Fibroblast of lung (primary cell): ENCODE measurements around the gene ZNF541. TPM values are rescaled to one million over a fixed set of nuclear protein-coding genes. Genes with fewer than 3 reads are reported as not detected.

Experiments used
- DNase-seq, 2 donors: peaks; one replicate each; pipeline versions ENCODE4 v3.0.0 to v3.0.0-alpha.2; 2010; ENCODE audit warnings: low read depth in 2 of 2
- H2AFZ ChIP-seq: 2 replicates; pipeline ENCODE4 v1.5.1; 2012; ENCODE audit warnings: low read length, control low read depth, inconsistent platforms
- H3K27ac ChIP-seq: 2 replicates; pipeline ENCODE4 v1.5.1; 2011; ENCODE audit warnings: low read length, control low read depth; ENCODE audit not compliant: insufficient read depth
- H3K27me3 ChIP-seq: 2 replicates; pipeline ENCODE4 v1.5.1; 2011; ENCODE audit warnings: mild to moderate bottlenecking, low read length; ENCODE audit not compliant: control insufficient read depth, insufficient read depth
- H3K36me3 ChIP-seq: 2 replicates; pipeline ENCODE4 v1.5.1; 2011; ENCODE audit warnings: low read length; ENCODE audit not compliant: control insufficient read depth, insufficient read depth
- H3K4me1 ChIP-seq: 2 replicates; pipeline ENCODE4 v1.5.1; 2011; ENCODE audit warnings: low read length; ENCODE audit not compliant: control insufficient read depth, insufficient read depth; ENCODE audit errors: extremely low read depth
- H3K4me2 ChIP-seq: 2 replicates; pipeline ENCODE4 v1.5.1; 2011; ENCODE audit warnings: low read length, control low read depth; ENCODE audit not compliant: insufficient read depth; ENCODE audit errors: extremely low read depth
- H3K4me3 ChIP-seq, 4 experiments: fragments of 200-600 bp in 1 of 4; sonication (generic) in 1 of 4; replicated peaks in 1 of 4; 2 replicates each; pipeline ENCODE4 v1.5.1; 2011 to 2016; ENCODE audit warnings: low read length in 4 of 4, low read depth in 3 of 4, mild to moderate bottlenecking in 3 of 4, control low read depth in 2 of 4, inconsistent platforms in 1 of 4, mixed read lengths in 1 of 4; ENCODE audit not compliant: insufficient read depth in 1 of 4; ENCODE audit errors: control extremely low read depth in 1 of 4
- H3K79me2 ChIP-seq: 2 replicates; pipeline ENCODE4 v1.5.1; 2012; ENCODE audit warnings: mild to moderate bottlenecking, low read length, inconsistent platforms; ENCODE audit not compliant: control insufficient read depth, insufficient read depth
- H3K9ac ChIP-seq: 2 replicates; pipeline ENCODE4 v1.5.1; 2011; ENCODE audit warnings: mild to moderate bottlenecking, low read length, control low read depth; ENCODE audit not compliant: insufficient read depth
- H3K9me3 ChIP-seq: 2 replicates; pipeline ENCODE4 v1.5.1; 2012; ENCODE audit warnings: low read depth, low read length; ENCODE audit not compliant: control insufficient read depth, insufficient read depth
- H4K20me1 ChIP-seq: 2 replicates; pipeline ENCODE4 v1.5.1; 2011; ENCODE audit warnings: low read length; ENCODE audit not compliant: control insufficient read depth, insufficient read depth; ENCODE audit errors: extremely low read depth
- EZH2 ChIP-seq: IDR thresholded peaks from 2 replicates; pipeline ENCODE4 v1.5.1; 2012; ENCODE audit warnings: low read length, control low read depth, mild to moderate bottlenecking; ENCODE audit errors: missing control alignments
- polyA minus RNA-seq: library from RNA; depleted of rRNA, polyadenylated mRNA; stranded (reverse); fragments of >200 nt; gene quantifications from 2 replicates; pipeline ENCODE4 v1.2.3, GENCODE V29; 2011; ENCODE audit warnings: low replicate concordance
- polyA plus RNA-seq, 2 donors: library from polyadenylated mRNA; depleted of rRNA in 1 of 2; stranded (reverse) in 1 of 2; unstranded in 1 of 2; fragments of >200 nt; gene quantifications; 2 replicates each; pipeline ENCODE4 v1.2.1, GENCODE V29; 2011 to 2012; ENCODE audit warnings: missing spikeins in 1 of 2
- total RNA-seq: library from RNA; depleted of rRNA; stranded (reverse); fragments of >200 nt; gene quantifications from 2 replicates; pipeline ENCODE4 v1.2.1, GENCODE V29; 2014
- TF ChIP-seq, protein P1 (sequence below), 2 donors: IDR thresholded peaks in 1 of 2; conservative IDR thresholded peaks in 1 of 2; 1 replicate in 1 of 2; 2 replicates in 1 of 2; pipeline ENCODE4 v1.5.1; 2011 to 2012; ENCODE audit warnings: low read length in 2 of 2, control low read depth in 1 of 2, inconsistent platforms in 1 of 2, low read depth in 1 of 2, mild to moderate bottlenecking in 1 of 2

Gene ZNF541
- total RNA-seq = 0.17 TPM in 1 of 2 replicates, not detected in the other
- 0.02 TPM in 1 of 2 replicates, not detected in the other for polyA plus RNA-seq
- 0.09 TPM in 1 of 2 replicates, not detected in the other for polyA plus RNA-seq (2012)
- not detected in 2 replicates for polyA minus RNA-seq

GRCh38 chr19:47573071-47574026, at the start of gene ZNF541:
ZNF541 (minus strand) TSS chr19:47573148; CDS start chr19:47555856, 17,292 bp downstream.
- Histone ChIP-seq H3K9me3 (no peaks in the 10 kb centered on the region), H3K27me3 (no peaks in the 10 kb centered on the region), H3K4me3 (peak within 1 kb of the TSS in 1 of 4 experiments; percentile 44), H3K36me3 (no peaks in the 10 kb centered on the region), H2AFZ (peak within 1 kb of the TSS; percentile 24), H3K4me2 (no peak within 1 kb of the TSS), H3K4me1 (no peaks in the 10 kb centered on the region), H3K79me2 (no peaks in the 10 kb centered on the region), H3K27ac (no peak within 1 kb of the TSS), H4K20me1 (no peaks in the 10 kb centered on the region), H3K9ac (no peak within 1 kb of the TSS)
- DNase-seq = peak; percentile 42
- TF ChIP-seq, protein P1, sequence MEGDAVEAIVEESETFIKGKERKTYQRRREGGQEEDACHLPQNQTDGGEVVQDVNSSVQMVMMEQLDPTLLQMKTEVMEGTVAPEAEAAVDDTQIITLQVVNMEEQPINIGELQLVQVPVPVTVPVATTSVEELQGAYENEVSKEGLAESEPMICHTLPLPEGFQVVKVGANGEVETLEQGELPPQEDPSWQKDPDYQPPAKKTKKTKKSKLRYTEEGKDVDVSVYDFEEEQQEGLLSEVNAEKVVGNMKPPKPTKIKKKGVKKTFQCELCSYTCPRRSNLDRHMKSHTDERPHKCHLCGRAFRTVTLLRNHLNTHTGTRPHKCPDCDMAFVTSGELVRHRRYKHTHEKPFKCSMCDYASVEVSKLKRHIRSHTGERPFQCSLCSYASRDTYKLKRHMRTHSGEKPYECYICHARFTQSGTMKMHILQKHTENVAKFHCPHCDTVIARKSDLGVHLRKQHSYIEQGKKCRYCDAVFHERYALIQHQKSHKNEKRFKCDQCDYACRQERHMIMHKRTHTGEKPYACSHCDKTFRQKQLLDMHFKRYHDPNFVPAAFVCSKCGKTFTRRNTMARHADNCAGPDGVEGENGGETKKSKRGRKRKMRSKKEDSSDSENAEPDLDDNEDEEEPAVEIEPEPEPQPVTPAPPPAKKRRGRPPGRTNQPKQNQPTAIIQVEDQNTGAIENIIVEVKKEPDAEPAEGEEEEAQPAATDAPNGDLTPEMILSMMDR (conservative IDR thresholded peaks at IDR 0.05 in 1 of 2, IDR thresholded peaks at IDR 0.05 in 1 of 2; ENCODE audit: low read depth in 1 of 2, low read length in 2 of 2) = no peak
- TF ChIP-seq EZH2 = no peak

DNA sequence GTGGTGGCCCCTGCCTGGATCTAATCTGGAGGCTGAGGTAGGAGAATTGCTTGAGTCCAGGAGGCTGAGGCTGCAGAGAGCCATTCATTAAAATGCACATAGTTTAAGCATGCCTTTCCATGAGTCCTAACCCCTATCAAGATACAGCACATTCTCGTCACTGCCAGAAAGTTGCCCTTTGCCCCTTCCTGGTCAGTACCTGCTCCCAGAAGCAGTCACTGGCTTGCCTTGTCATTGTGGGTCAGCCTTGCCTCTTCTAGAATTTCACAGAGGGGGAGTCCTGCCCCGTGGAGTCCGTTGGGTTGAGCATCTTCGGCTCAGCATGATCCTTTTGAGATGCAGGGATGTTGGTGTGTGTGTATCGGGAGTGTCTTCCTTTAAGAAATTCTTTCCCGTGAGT, 46.8 kb upstream of the ZNF541 start:
- Histone ChIP-seq H3K9me3 (no peaks in the 10 kb centered on the region), H3K4me1 (no peaks in the 10 kb centered on the region), H3K4me3 (no peak overlapping the region), H3K79me2 (peaks cover 74% of the 10 kb centered on the region), H3K9ac (no peak overlapping the region), H3K27me3 (no peaks in the 10 kb centered on the region), H2AFZ (no peak overlapping the region), H3K4me2 (no peak overlapping the region), H3K36me3 (no peaks in the 10 kb centered on the region), H4K20me1 (peaks cover 4% of the 10 kb centered on the region), H3K27ac (peak overlapping the region; percentile 10)
- TF ChIP-seq EZH2 = no peak
- TF ChIP-seq, protein P1 (conservative IDR thresholded peaks at IDR 0.05 in 1 of 2, IDR thresholded peaks at IDR 0.05 in 1 of 2; ENCODE audit: low read depth in 1 of 2, low read length in 2 of 2) = no peak
- peak in 1 of 2 donors; percentile 74 for DNase-seq

GRCh38 chr19:47618771-47619170, 45.8 kb upstream of the ZNF541 start:
- no peak overlapping the region for H3K4me3 ChIP-seq
- H3K4me1 ChIP-seq = no peaks in the 10 kb centered on the region
- H2AFZ ChIP-seq = no peak overlapping the region
- TF ChIP-seq, protein P1 (conservative IDR thresholded peaks at IDR 0.05 in 1 of 2, IDR thresholded peaks at IDR 0.05 in 1 of 2; ENCODE audit: low read depth in 1 of 2, low read length in 2 of 2) = no peak
- TF ChIP-seq EZH2 = no peak
- H3K9me3 ChIP-seq = no peaks in the 10 kb centered on the region
- no peak overlapping the region for H3K27ac ChIP-seq
- peak; percentile 46 to 70 for DNase-seq
- peaks cover 4% of the 10 kb centered on the region for H4K20me1 ChIP-seq
- peaks cover 76% of the 10 kb centered on the region for H3K79me2 ChIP-seq
- no peak overlapping the region for H3K9ac ChIP-seq
- no peaks in the 10 kb centered on the region for H3K36me3 ChIP-seq
- no peak overlapping the region for H3K4me2 ChIP-seq
- no peaks in the 10 kb centered on the region for H3K27me3 ChIP-seq
